Activated T-cell treated with anti-CD3 and anti-CD28 coated beads, Interleukin-2, amount 50 U/mL, for 48 hours (primary cell): ENCODE measurements around the gene HMMR.

ENCODE experiments used
- DNase-seq, 2 experiments: peaks; one replicate each; pipeline ENCODE4 v3.0.0-alpha.2; 2020

Gene HMMR

DNA sequence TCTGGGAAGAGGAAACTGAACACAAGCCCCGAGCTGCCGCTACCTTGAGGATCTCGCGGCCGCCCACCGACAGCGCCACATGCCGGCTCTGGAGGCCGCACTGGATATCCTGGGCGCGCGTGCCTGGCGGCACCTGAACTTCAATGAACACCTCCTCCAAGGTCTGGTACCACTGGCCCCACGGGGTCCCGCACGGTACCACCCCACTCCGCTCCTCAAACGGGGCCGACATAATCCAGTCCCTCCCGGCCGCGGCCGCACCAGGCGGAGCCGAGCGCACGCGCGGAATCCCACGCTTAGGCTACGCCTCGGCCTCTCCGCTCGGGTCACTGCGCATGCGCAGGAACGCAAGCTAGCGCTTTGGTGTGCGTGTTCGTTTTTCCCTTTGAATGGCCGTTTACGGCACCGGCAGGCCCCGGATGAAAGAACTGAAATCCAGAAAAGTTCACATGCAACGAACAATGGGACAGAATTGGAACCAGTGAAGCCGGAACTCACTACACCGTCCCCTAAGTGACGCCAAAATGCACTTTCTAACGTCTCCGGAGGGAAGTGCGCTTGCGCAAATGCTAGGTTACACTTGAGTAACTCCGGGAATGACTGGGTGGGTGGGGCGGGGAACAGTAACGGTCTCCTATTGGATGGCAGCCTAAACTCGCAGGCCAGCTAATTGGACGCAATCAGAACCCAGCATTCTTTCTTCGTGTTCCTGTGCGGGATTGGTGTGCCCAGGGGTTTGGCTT, 442 bp upstream of the HMMR start, which contains the start of gene NUDCD2:
Gene NUDCD2 (minus strand): TSS at position 284 of the 743 bp plus-strand sequence. CDS start 52 bp downstream, at position 232.
- DNase-seq, result peak; percentile 95 to 97

DNA sequence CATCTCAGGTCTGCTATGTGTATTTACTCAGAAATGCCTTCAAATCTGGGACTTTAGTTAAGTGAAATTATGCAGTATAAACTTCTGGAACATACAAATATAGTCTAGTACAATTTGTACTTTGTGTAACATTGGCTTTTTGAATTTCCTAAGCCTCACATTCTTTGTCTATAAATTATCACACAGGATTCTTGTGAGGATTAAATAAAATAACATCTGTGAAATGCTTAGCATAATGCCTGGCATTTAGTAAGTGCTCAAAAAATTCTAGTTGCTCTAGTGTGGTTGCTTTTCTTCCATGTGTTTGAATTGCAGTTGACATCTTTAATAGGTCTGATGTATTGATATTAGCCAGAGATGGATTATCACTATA, 2.6 kb downstream of the HMMR start:
- no peak for DNase-seq

DNA sequence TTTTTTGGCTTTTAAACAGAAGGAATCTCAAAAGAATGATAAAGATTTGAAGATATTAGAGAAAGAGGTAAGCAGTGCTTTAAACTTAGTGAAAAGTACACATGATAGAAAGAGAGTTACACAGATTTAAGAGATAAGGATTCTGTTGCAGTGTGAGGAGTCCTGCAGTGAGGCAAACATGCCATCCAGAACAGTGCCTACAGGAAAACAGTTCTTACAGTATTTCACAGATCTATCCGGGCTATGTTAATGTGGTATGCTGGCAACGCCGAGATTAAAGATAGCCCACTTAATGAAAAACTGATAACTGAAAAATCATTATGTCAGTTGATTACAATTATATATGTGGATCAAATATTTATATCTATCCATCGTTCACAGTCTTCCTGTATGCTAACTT, 7.2 kb downstream of the HMMR start:
- DNase-seq, result no peak

DNA sequence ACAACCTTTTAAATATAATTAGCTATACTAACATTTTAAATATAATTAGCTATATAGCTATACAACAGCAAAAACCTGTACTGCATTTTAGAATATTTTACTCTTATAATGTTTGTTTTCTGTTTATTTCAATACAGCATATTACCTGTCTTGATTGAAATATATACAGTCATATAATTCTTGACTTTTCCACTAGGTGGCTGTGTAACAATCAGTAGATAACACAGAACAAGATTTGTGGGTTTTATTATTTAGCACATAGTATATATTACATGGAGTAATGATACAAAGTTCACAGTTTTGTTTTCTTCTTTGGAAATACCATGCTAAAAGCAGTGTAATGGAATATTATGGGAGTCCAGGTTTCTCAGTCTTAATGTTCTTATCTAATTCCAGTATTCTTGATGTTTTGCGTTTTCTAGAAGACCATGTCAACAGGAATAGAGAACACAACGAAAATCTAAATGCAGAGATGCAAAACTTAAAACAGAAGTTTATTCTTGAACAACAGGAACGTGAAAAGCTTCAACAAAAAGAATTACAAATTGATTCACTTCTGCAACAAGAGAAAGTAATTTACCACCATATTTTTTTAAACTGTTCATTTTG, 13.3 kb downstream of the HMMR start:
- DNase-seq, result no peak

DNA sequence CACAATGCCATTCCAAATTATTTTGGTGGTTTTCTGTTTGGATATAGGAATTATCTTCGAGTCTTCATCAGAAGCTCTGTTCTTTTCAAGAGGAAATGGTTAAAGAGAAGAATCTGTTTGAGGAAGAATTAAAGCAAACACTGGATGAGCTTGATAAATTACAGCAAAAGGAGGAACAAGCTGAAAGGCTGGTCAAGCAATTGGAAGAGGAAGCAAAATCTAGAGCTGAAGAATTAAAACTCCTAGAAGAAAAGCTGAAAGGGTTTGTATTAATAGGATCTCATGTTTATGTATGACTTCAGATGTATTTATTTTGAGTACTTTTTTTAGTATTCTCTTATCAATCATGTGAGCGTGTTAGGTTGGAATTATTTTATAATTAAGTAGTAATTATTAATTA, 15.0 kb downstream of the HMMR start:
- no peak for DNase-seq

DNA sequence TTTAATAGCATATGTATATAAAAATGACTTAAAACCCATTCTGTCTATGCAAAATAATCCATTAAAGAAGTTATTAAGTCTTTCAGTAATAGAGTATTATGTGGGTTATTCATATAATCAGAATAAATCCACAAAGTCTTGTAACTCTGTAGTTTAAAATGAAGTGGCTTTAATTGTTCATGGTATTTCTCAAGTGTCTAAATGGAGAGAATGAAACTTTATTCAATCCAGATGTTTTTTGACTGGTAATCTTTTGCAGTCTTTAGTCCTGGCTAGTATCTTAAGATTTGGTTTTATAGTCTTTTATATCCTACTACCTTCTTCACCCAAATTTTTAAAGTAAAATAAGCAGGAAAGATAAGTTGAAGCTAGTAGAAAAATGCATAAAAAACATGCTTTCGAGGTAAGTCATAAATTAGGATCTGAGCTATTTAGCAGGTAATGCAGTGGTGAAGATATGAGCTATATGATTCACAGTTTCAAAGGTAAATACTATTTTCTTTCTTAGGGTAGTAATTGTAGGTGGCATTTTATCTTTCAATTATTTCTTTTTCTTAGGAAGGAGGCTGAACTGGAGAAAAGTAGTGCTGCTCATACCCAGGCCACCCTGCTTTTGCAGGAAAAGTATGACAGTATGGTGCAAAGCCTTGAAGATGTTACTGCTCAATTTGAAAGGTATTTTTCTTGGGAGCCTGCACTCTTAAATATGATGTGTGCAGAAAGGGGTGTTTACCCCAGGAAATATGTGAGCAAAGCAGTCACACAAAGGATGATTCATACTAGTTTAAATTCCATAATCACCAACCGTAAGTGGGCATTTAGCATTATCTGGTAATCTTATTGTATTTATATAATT, 17.9 kb downstream of the HMMR start:
- DNase-seq, result no peak

DNA sequence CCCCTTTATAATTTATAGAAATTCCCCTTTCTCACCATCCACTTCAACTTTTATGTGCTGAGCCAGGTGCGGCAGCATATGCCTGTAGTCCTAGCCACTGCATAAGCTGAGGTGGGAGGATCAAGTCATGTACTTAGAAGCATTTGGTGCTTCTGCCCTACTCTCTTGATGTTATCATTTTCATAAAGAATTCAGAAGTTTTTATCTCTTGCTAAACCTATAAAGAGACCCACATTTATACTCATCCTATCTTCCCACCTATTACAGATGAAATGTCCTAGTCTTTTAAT, 18.5 kb downstream of the HMMR start:
- no peak for DNase-seq

DNA sequence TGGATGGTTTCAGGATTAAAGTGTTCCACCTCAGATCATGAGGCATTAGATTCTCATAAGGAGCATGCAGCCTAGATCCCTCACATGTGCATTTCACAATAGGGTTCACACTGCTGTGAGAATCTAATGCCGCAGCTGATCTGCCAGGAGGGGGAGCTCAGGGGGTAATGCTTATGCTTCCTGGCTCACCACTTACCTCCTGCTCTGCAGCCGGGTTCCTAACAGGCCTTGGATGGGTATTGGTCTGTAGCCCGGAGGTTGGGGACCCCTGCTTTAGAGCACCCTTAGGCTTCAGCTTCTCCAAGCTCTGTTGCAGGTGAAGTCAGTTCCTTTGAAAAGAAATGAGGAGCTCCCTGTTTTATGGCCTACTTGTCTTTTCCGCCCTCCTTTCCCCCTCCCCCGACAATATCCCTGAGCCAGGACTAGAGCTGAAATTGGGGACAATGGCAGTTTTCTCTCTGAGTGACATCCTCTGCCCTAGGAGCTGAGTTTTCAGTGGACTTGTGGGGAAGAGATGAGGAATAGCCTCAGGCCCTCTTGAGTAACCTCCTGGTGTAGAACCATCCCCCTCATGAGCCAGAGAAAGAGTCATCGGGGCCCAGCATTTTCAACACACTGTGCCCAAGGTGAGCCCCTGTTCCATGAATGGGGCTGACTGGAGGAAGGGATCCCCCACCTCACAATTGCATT, 28.8 kb downstream of the HMMR start:
- DNase-seq, result no peak

DNA sequence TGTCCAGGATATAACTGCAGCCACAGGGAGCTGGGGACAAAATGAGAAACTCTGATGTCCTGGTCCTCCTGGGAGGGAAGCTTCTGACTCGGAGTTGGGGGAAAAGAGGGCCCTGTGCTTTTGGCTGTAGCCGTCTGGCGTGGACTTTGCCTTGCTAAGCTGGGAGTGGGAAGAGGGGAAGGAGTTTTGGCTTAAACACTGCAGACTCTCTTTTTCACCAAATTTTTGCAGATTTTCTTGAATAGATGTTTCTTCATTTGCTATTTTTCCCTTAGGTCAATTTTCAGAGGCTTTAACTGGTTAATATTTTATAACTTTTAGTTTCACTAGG, 29.3 kb downstream of the HMMR start:
- no peak for DNase-seq

DNA sequence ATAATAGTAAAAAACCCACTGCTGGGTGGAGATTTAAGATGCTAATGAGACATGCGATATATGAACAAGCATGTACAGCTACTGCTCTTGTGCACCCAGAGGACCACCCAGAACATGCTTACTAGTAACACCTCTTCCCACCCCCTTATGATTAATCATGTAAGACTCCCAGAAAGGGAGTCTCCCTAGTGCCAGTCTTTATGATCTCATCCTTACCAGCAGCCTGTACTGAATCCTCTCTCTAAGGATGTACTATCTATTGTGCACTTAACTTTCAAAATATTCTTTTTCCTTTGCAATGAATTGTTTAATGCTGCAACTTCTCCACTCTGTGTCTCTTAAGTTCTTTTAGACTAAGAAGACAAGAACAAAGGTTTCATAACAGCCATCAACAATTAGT, 35.9 kb downstream of the HMMR start:
- no peak for DNase-seq

DNA sequence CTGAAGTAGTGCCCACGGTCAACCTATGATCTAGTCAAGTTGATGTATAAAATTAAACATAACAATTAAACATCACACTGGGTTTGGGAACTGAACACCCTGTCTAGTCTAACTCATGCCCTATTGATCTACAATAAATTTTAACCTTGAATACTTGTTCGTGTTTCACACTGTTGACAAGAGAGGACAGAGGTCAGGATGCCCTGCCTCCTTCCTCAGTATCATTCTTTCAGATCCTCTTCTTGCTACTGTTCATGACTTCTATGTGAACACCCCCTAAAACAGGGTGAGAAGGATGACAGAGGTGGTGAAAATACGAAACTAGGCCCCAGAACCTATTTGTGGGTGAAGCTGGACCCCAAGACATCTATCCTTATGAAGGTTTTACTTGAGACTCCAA, 36.9 kb downstream of the HMMR start:
- DNase-seq, result no peak

DNA sequence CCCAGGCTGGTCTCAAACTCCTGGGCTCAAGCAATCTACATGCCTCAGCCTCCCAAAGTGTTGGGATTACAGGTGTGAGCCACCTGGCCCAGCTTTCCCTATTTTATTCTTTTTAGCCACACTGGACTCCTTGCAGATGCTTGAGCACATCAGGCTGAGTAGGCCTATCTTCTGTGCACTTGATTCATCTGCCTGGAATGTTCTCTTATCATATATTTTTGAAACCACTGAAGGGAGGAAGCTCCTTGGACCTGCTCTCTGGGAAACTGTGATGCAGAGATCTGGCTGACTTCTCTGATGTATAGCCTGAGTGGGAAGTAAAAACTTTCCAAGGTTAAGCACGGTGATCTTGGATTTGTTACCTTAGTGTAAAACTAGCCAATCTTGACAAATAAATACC, 38.5 kb downstream of the HMMR start:
- DNase-seq, result no peak

DNA sequence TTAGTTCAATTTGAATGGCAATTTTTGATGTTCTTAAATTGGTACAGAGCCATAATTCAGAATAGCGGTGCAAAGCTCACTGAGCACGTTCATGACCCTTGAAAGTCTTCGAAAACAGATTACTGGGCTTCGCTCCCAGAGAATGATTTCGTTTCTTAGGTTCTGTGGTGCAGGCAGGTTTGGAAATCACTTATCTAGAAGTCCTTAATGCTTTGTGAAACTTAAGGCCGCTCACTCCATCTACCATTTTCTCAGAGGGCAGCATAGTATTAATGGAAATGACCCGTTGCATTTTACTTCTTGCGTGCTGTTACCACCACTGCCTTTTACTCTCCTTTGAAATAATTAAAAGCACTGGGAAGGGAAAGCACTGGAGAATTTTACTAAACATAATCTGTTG, 42.1 kb downstream of the HMMR start:
- DNase-seq, result no peak

DNA sequence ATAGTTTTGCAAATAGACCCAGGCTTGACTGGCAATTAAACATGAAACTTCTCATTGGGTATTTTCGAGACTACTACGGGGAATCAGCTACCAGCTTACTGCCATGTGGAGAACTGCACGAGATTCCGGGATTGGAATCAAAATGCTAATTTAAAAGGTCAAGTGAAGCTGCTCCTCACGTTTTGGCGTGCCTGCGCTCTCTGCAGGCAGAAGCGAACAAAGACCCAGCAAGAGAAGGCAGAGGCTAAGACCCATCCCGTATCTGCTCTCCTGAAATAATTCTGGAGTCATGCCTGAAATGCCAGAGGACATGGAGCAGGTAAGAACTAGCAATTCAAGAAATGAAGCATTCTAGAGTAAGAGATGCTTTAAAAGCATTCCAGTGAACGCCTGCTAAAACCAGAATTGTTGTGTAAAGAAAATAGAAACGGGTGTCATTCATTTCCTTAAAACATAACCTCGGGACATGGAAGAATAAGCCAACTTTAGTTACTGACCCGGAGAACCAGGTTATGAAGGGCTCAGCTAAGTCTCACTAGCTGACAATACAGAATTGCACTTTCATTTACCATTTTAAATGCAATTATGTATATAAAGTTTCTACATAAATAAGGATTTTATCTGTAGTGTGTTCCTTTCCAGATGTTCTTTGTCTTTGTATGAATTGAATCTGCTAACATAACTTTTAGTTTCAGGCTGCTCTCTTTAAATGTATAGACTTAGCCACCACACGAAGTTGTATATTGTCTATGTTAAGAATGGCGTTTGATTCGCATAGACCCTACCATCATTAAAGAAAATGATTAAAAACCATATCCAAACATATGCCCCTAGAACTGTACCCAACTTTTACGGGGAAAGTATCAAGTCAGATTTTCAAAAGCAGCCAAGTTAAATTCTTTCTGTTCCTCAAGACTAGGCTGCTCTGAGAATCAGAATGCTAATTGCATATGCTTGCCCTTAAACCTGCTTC, 43.0 kb downstream of the HMMR start:
- peak; percentile 37 to 54 for DNase-seq

DNA sequence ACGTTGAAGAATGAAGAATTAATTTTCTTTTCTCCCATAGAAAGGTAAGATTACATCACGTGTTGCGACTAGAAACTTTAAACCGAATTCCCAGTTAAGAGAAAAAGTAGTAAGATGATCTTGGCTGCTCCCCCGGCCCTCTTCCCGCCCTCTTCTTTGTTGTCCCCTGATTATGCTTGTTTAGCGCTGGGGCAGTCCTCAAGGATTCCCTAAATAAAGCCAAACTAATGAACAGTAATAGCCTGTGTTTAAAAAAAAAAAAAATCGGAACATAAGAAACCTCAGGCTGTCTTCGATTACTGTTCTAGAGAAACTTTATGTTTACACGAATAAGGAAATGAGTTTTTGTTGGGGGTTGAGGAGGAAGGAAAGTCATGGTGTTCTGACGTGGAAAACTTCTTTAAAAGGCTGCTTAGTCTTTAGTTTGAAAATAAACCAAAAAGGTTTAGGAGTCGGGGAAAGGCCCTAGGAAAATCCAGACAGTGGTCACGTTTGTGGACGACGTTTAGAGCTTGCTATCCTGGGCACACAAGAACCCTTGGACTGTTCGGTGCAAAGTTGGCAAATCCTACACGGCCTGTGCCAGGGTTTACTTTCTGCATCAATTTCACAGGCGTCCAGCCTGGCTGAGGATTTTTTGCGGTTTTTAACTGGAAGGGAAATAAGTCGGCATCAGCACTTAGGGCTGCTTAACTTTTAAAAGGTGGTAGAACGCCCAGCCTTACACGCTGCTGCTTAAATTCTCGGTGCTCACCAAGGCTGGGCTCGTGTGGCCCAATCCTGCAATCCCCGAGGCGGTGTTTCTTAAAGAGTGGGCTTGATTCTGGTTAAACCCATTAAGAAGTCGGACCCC, 43.9 kb downstream of the HMMR start:
- peak; percentile 66 to 67 for DNase-seq

DNA sequence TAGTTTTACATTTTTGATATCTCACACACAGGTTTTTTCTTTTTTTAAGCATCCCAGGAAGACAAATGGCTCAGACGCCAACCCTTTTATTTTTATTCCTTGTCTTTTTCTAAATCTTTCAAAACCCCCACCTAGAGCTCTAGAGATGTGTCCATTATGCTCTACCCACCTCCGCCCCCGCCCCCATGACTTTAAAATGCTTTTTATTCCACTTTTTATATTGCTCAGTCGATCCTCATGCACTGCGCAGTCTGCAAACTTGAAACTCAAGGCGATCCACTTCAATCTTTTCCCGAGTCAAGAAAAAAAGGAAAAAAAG, 44.6 kb downstream of the HMMR start:
- DNase-seq, result no peak

DNA sequence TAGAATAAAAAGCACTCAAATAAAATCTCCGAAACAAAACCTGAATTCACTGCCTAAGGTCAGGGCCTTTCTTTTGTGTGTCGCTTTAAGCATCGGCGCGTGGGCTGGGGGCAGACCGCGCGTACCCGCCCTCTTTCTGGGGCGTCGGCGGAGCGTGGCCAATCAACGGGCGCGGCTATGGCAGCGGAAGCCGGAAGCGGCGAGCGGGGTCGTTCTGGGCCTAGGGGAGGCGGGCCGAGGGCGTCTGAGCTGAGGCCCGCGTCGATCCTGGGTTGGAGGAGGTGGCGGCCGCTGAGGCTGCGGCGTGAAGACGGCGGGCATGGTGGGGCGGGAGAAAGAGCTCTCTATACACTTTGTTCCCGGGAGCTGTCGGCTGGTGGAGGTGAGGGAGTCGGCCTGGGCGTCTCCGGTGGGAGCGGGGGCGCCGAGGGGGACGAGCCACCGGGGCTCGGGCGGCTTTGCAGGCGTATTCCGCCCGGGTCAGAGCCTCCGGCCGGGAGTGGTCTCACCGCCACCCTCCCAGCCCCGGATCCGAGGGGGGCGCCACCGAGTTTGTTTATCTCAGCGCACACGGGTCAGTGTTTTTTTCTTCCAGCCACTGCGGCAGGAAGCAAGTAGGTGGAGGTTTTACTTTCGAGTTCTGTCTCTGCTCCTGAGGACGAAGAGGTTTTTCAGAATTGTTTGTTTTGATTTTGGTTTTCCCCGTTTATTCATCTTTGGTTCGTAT, 45.1 kb downstream of the HMMR start, which contains the start of gene MAT2B:
Gene MAT2B (plus strand): TSS at position 252 of the 727 bp plus-strand sequence. CDS start 68 bp downstream, at position 320.
- peak; percentile 94 to 96 for DNase-seq

DNA sequence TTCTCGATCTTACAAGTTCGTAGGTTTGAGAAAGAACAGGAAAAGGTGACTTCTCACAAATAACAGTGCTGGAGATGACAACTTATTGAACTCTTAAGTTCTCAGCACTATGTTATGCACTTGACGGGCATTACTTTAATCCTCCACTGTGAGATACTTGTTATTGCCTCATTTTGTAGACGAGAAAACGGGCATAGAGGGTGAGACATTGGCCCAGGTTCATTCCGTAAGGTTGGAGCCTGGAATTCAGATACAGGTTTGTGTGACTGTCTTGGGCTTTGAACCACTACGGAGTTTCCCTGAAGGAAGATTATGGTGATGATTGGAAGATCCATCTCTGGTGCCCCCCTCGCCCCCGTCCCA, 45.6 kb downstream of the HMMR start:
- DNase-seq, result peak; percentile 45 to 48

DNA sequence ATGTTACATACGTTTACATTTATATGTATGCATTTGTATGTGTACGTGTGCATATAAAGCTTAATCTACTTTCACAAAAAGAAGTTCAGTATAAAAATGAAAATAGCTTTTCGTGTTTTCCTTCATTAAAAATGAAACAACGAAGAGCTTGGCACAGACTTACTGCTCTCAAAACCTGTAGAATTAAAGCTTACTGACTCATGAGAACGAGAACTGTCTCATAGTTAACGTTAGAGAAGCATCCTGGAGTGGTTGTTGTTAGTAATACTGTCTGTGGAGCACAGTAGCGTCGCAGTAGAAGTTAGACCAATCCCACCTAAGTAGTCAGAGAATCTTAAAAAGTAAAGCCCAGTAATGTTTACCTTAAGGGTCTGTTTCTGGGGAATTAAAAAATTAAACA, 46.3 kb downstream of the HMMR start:
- no peak for DNase-seq

DNA sequence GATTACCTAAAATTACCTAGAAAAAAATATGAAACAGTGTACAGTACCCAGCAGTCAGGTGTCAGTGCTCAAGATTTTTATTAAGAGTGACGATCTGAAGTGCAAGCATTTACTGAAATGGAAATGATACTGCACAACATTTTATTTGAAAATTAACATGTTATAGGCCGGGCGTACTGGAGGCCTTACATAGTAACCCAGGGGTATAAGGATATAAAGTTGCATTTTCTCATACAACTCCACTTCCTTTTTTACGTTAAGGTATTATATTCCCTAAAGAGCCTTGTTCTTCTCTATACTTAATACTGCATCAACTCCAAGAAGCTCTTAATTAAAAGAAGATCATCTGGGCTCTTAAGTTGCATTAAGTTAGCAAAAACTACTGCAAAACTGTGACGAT, 48.3 kb downstream of the HMMR start:
- DNase-seq, result no peak
